Measurements from ENCODE around the gene SPACA9.

The SPACA9 gene

DNA sequence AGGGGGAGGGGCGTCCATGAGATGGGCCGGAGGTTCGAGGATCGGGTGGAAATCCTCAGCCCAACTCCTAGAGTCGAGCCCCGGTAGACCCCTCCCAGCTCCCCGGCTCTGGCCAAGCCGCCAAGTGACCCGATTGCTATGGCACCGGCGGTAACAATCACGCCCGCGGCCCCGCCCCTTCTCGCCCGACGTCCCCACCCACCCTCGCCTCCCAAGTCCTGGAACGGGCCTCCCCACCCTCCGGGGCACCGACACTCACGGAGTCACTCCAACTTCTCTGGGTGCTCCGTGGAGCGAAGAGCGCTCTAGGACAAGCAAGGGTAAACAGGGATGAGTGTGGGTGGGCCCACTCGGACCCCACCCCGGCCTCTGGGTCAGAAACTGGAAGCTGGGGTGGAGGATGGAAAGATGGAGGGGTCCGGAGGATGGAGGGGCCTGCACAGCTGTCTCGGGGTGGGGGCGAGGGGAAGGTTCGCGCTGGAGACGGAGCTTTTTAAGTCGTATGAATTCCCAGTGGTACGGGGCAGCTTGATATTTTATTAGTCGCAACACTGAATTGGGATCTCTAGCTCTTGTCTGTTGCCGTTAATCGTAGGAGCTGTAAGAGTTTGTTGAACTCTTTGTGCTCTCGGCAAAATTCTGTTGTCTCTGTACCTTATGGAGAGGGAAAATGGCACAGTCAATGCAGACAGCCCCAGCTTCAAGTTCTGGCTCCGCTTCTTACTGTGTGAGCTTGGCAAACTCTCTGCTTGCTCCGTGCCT is at the start of gene SPACA9:
Gene SPACA9 (plus strand): TSS at position 204 of the 762 bp plus-strand sequence. CDS start 5,050 bp downstream, outside the sequence.
- DNase-seq (ENCODE audit: low read depth): peak; percentile 70

DNA sequence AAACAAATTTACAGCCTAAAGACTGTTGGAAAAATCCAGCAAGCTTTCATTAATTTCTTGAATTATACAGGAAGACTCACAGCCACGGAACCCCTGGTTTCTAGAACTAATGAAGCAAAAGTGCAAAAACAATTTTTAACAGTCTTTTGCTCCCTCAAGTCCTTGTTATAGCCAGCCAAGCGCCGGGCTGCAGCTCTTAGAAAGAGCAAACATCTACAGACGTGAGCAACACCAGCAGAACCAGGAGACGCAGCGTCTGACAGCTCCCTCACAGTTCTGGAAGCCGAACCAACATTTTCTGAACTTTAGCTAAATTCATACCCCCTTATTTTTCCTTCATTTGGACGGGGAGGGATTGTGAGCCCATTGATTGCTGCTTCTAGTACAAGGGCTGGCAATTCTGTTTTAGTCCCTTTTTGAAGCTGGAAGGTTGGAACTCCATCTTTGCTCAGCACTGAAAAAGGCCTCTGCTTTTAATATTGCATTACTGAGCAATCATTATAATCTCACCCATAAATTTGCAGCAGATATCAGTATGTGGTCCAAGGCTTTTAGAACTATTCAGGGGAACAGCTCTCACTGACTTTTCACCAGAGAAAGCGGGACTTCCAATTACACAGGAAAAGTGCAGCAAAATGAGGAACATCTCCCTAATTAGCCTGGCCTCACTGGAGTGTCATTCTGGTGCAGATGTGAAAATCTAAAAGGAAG is 46.4 kb upstream of the SPACA9 start:
- no peak for DNase-seq (ENCODE audit: low read depth)

GRCh38 chr9:132833550-132834121 is 45.1 kb upstream of the SPACA9 start:
- no peak for DNase-seq (ENCODE audit: low read depth)

GRCh38 chr9:132834343-132834742 is 44.4 kb upstream of the SPACA9 start:
- DNase-seq (ENCODE audit: low read depth): no peak

GRCh38 chr9:132837501-132838286 is 41.0 kb upstream of the SPACA9 start:
- no peak for DNase-seq (ENCODE audit: low read depth)

- DNase-seq (ENCODE audit: low read depth): no peak
Observed at GRCh38 chr9:132838291-132838690, 40.4 kb upstream of the SPACA9 start.

GRCh38 chr9:132840980-132841379 is 37.7 kb upstream of the SPACA9 start:
- DNase-seq (ENCODE audit: low read depth): no peak

GRCh38 chr9:132842124-132843044 is 36.3 kb upstream of the SPACA9 start:
- no peak for DNase-seq (ENCODE audit: low read depth)

DNA sequence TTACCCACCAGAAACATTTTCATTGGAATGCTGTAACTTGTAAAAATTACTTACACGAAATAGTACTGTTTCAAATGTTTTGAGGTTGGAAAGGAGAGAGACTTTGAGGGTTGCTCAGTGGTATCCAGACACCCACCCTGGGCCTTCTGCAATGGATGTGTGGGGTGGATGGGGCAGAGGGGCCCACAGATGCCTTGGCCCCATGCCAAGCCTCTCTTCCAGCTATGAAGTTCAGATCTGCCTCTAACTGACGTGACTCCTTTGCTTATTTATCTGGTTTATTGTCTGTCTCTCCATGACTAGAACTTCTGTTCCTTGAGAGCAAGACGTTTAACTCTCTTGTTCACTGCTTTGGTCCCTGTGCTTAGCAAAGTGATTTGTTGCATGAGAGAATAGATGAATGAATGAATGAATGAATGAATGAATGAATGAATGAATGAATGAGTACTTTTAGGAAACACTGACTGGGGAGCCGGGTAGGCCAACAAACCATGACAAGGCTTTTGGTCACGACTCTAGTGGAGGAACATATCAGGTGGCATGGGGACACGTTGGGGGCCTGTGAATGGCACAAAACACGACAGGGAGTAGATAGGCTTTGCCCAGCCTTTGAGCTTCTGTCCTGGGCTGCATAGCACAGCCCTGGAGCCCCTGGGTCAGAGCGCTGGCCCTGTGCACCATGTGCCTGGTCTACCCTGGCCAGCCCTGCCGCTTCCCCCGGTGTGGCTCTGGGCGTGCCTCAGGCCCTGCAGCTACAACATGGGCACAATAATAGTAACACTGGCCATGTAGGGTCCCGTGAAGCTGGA is 32.4 kb upstream of the SPACA9 start:
- DNase-seq (ENCODE audit: low read depth): no peak

GRCh38 chr9:132846918-132847515 is 31.7 kb upstream of the SPACA9 start:
- DNase-seq (ENCODE audit: low read depth): no peak

GRCh38 chr9:132849185-132849706 is 29.5 kb upstream of the SPACA9 start:
- no peak for DNase-seq (ENCODE audit: low read depth)

- no peak for DNase-seq (ENCODE audit: low read depth)
Observed at GRCh38 chr9:132853482-132853881, 25.2 kb upstream of the SPACA9 start.

GRCh38 chr9:132854832-132855231 is 23.9 kb upstream of the SPACA9 start:
- no peak for DNase-seq (ENCODE audit: low read depth)

- no peak for DNase-seq (ENCODE audit: low read depth)
Observed at GRCh38 chr9:132855904-132856303, 22.8 kb upstream of the SPACA9 start.

- peak; percentile 71 for DNase-seq (ENCODE audit: low read depth)
Observed at GRCh38 chr9:132857031-132857430, 21.7 kb upstream of the SPACA9 start.

GRCh38 chr9:132857616-132858342 is 20.9 kb upstream of the SPACA9 start:
- DNase-seq (ENCODE audit: low read depth): no peak

DNA sequence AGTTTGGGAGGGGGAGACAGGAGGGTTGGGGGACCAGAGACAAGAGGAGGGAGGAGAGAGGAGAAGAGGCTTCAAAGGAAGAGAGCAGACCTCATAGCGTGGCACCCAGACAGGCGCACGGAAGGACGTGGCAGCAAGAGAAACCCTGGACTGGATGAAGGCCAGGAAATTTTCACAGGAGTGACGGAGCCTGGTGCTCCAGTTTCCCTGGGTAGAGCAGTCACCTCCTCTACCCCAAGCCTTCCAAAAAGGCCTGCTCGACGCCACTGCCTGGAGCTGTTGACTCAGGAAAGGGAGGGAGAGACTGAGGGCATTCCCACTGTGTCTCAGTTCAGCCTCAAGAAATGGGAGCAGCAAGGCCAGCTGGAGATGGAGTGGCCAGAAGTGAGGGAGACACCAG is 19.9 kb upstream of the SPACA9 start:
- no peak for DNase-seq (ENCODE audit: low read depth)

- DNase-seq (ENCODE audit: low read depth): no peak
Observed at GRCh38 chr9:132861666-132862065, 17.0 kb upstream of the SPACA9 start.

- DNase-seq (ENCODE audit: low read depth): no peak
Observed at GRCh38 chr9:132862533-132862932, 16.2 kb upstream of the SPACA9 start.

Measured in fibroblast of gingiva (primary cell).